ENCODE results near the gene CDH22.
A peak's percentile ranks its signal among the peaks of the same experiment; 100 is the strongest.

CDH22 gene

GRCh38 chr20:46286382-46286781, 21.9 kb downstream of the CDH22 start:
- no peak for DNase-seq (ENCODE audit: low spot score)
- CTCF ChIA-PET: interaction anchor here (1.0 to 1.7 kb wide), 2 partner anchors 21 to 81 kb away, joined by 3 to 10 read pairs; no protein-coding TSS in a partner anchor
- POLR2A ChIA-PET (ENCODE audit: low non-redundant PET): interaction anchor here (0.5 to 0.6 kb wide), 2 partner anchors 29 to 99 kb away, joined by 3 to 5 read pairs; no protein-coding TSS in a partner anchor
- no peak overlapping the region for H3K27ac ChIP-seq
- no peak for TF ChIP-seq CTCF (conservative IDR thresholded peaks at IDR 0.05; ENCODE audit: low read depth)

- no peak for DNase-seq (ENCODE audit: low spot score)
- TF ChIP-seq CTCF (conservative IDR thresholded peaks at IDR 0.05; ENCODE audit: low read depth): no peak
- H3K27ac ChIP-seq: no peak overlapping the region
- CTCF ChIA-PET: interaction anchor here (1.0 to 1.7 kb wide), 2 partner anchors 21 to 80 kb away, joined by 3 to 10 read pairs; no protein-coding TSS in a partner anchor
- POLR2A ChIA-PET (ENCODE audit: low non-redundant PET): interaction anchor here (0.6 kb wide), 1 partner anchor 99 kb away, joined by 3 read pairs; no protein-coding TSS in a partner anchor
Measured at GRCh38 chr20:46285740-46286139, 22.6 kb downstream of the CDH22 start.

GRCh38 chr20:46285072-46285471, 23.2 kb downstream of the CDH22 start:
- no peak overlapping the region for H3K27ac ChIP-seq
- no peak for TF ChIP-seq CTCF (conservative IDR thresholded peaks at IDR 0.05; ENCODE audit: low read depth)
- CTCF ChIA-PET: no interaction called here
- no peak for DNase-seq (ENCODE audit: low spot score)
- POLR2A ChIA-PET (ENCODE audit: low non-redundant PET): no interaction called here

GRCh38 chr20:46284040-46284427, 24.3 kb downstream of the CDH22 start:
- ChIA-PET POLR2A (ENCODE audit: low non-redundant PET) (interaction anchor here (0.6 kb wide), 1 partner anchor 87 kb away, joined by 3 read pairs; no protein-coding TSS in a partner anchor), CTCF (interaction anchor here (1.0 kb wide), 1 partner anchor 269 kb away, joined by 5 read pairs; no protein-coding TSS in a partner anchor)
- no peak for DNase-seq (ENCODE audit: low spot score)
- no peak for TF ChIP-seq CTCF (conservative IDR thresholded peaks at IDR 0.05; ENCODE audit: low read depth)
- no peak overlapping the region for H3K27ac ChIP-seq

- ChIA-PET POLR2A (ENCODE audit: low non-redundant PET) (interaction anchor here (0.6 kb wide), 1 partner anchor 86 kb away, joined by 3 read pairs; no protein-coding TSS in a partner anchor), CTCF (interaction anchor here (0.5 to 1.0 kb wide), 2 partner anchors 269 to 469 kb away, joined by 3 to 5 read pairs; no protein-coding TSS in a partner anchor)
- peak; percentile 87 for DNase-seq (ENCODE audit: low spot score)
- no peak for TF ChIP-seq CTCF (conservative IDR thresholded peaks at IDR 0.05; ENCODE audit: low read depth)
- H3K27ac ChIP-seq: no peak overlapping the region
Measured at GRCh38 chr20:46283426-46284039, 24.8 kb downstream of the CDH22 start.

- ChIA-PET POLR2A (ENCODE audit: low non-redundant PET) (no interaction called here), CTCF (interaction anchor here (0.5 to 1.9 kb wide), 3 partner anchors 33 to 536 kb away, joined by 3 to 7 read pairs (median 5); no protein-coding TSS in a partner anchor)
Measured at GRCh38 chr20:46282669-46283068, 25.6 kb downstream of the CDH22 start.

More at GRCh38 chr20:46282669-46283068, 25.6 kb downstream of the CDH22 start:
- DNase-seq (ENCODE audit: low spot score): no peak
- no peak overlapping the region for H3K27ac ChIP-seq
- no peak for TF ChIP-seq CTCF (conservative IDR thresholded peaks at IDR 0.05; ENCODE audit: low read depth)
